Osteoblast (primary cell): ENCODE measurements around the gene PLAGL2. TPM values are rescaled to one million over a fixed set of nuclear protein-coding genes. Genes with fewer than 3 reads are reported as not detected.
A peak's percentile ranks its signal among the peaks of the same experiment; 100 is the strongest.

Experiments
- DNase-seq: peaks from one replicate; pipeline ENCODE4 v3.0.0; 2011; ENCODE audit warnings: low spot score, mixed read lengths; ENCODE audit not compliant: insufficient read length; ENCODE audit errors: missing footprints
- H2AFZ ChIP-seq: 2 replicates; pipeline ENCODE4 v1.6.0; 2011; ENCODE audit warnings: mild to moderate bottlenecking, low read length
- H3K27ac ChIP-seq: 2 replicates; pipeline ENCODE4 v1.5.1; 2011; ENCODE audit warnings: mild to moderate bottlenecking, low read depth, low read length, moderate library complexity
- H3K27me3 ChIP-seq: 2 replicates; pipeline ENCODE4 v1.6.0; 2012; ENCODE audit warnings: mild to moderate bottlenecking, control low read depth, inconsistent platforms, low read length, moderate library complexity; ENCODE audit not compliant: insufficient read depth
- H3K36me3 ChIP-seq: 2 replicates; pipeline ENCODE4 v1.5.1; 2011; ENCODE audit warnings: mild to moderate bottlenecking, low read length, control low read depth, moderate library complexity; ENCODE audit not compliant: insufficient read depth
- H3K4me1 ChIP-seq: 2 replicates; pipeline ENCODE4 v1.5.1; 2011; ENCODE audit warnings: mild to moderate bottlenecking, low read length, control low read depth, moderate library complexity; ENCODE audit not compliant: insufficient read depth
- H3K4me2 ChIP-seq: 2 replicates; pipeline ENCODE4 v1.6.0; 2011; ENCODE audit warnings: mild to moderate bottlenecking, low read length; ENCODE audit not compliant: insufficient read depth
- H3K4me3 ChIP-seq: fragments of 200-600 bp; sonication (generic); 3 replicates; pipeline ENCODE4 v1.5.1; 2012; ENCODE audit warnings: mild to moderate bottlenecking, low read length, inconsistent platforms; ENCODE audit not compliant: insufficient read depth
- H3K79me2 ChIP-seq: 2 replicates; pipeline ENCODE4 v1.6.0; 2012; ENCODE audit warnings: mild to moderate bottlenecking, low read length, control low read depth, inconsistent platforms; ENCODE audit not compliant: insufficient read depth
- H3K9me3 ChIP-seq: 2 replicates; pipeline ENCODE4 v1.5.1; 2011; ENCODE audit warnings: low read depth, low read length, control low read depth
- H4K20me1 ChIP-seq: 2 replicates; pipeline ENCODE4 v1.6.0; 2012; ENCODE audit warnings: mild to moderate bottlenecking, low read length, control low read depth; ENCODE audit not compliant: insufficient read depth
- total RNA-seq: library from RNA; depleted of rRNA; stranded (reverse); fragments of >200 nt; gene quantifications from 2 replicates; pipeline ENCODE4 v1.2.3, GENCODE V29; 2012
- TF ChIP-seq, protein P1 (sequence below): IDR thresholded peaks from 2 replicates; pipeline ENCODE4 v1.5.1; 2011; ENCODE audit warnings: mild to moderate bottlenecking, low read depth, low read length, moderate library complexity; ENCODE audit errors: extremely low read depth

Gene PLAGL2
- total RNA-seq, 1 donor = 2.5 TPM

DNA sequence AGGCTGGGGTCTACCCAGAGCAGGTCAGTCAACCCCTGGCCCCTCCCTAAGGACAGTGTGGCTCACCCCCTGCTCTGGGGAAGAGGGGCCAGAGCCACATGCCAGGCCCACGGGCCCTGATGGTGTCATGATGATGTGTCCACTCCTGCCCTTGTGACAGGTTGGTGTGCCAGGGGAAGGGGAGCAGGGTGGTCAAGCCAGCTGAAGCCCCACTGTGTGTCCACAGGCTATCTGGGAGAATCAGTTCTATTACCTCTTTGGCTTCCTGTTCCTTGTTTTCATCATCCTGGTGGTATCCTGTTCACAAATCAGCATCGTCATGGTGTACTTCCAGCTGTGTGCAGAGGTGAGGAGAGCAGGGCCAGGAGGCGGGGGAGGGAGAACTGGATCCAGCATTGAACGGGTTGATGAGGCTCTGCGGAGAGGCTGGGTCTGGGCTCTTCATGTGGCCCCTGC, 47.7 kb downstream of the PLAGL2 start:
- Histone ChIP-seq H3K36me3 (peaks cover 56% of the 10 kb centered on the region), H3K4me2 (no peak overlapping the region)

DNA sequence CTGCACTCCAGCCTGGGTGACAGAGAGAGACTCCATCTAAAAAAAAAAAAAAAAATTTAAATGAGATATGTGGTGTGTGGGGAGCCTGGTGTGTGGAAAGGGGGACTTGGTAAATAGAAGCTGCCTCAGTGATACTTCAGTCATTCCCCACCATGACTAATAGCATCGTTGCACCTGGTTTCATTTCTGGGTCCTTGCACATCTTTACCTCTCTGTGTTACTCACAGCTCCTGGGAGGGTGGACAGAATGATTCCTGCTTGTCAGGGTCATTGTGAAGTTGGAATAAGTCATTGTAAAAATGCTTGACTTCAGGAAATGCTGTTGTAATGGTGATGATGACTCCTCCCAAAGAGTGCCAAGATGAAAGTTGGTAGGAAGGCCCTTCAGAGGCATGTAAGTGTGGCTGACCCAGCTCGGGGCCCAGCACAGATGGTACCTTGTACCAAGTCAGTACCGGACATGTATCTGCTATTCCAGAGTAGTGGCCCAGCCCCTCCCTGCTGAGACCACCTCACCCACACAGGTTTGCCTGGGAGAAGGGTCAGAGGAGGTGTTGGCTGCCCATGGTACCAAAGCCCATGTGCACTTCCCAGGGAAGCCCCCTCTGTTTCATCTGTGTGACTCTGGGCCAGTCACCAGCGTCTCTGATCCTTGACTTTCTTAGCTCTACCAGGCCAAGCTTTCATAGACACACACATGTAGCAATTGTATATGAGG, 48.4 kb downstream of the PLAGL2 start:
- Histone ChIP-seq H2AFZ (no peak overlapping the region), H3K4me3 (no peak overlapping the region), H3K79me2 (no peaks in the 10 kb centered on the region), H3K27me3 (no peaks in the 10 kb centered on the region), H4K20me1 (peaks cover 15% of the 10 kb centered on the region), H3K4me1 (peaks cover 12% of the 10 kb centered on the region), H3K36me3 (peaks cover 61% of the 10 kb centered on the region), H3K9me3 (no peaks in the 10 kb centered on the region), H3K27ac (no peak overlapping the region), H3K4me2 (no peak overlapping the region)
- DNase-seq = no peak
- TF ChIP-seq, protein P1, sequence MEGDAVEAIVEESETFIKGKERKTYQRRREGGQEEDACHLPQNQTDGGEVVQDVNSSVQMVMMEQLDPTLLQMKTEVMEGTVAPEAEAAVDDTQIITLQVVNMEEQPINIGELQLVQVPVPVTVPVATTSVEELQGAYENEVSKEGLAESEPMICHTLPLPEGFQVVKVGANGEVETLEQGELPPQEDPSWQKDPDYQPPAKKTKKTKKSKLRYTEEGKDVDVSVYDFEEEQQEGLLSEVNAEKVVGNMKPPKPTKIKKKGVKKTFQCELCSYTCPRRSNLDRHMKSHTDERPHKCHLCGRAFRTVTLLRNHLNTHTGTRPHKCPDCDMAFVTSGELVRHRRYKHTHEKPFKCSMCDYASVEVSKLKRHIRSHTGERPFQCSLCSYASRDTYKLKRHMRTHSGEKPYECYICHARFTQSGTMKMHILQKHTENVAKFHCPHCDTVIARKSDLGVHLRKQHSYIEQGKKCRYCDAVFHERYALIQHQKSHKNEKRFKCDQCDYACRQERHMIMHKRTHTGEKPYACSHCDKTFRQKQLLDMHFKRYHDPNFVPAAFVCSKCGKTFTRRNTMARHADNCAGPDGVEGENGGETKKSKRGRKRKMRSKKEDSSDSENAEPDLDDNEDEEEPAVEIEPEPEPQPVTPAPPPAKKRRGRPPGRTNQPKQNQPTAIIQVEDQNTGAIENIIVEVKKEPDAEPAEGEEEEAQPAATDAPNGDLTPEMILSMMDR = no peak

More for the DNA sequence above, 47.7 kb downstream of the PLAGL2 start:
- Histone ChIP-seq H3K4me3 (no peak overlapping the region), H3K4me1 (peaks cover 9% of the 10 kb centered on the region), H3K9me3 (no peaks in the 10 kb centered on the region), H4K20me1 (peaks cover 12% of the 10 kb centered on the region), H3K27me3 (no peaks in the 10 kb centered on the region), H3K27ac (no peak overlapping the region), H3K79me2 (no peaks in the 10 kb centered on the region), H2AFZ (no peak overlapping the region)
- DNase-seq = peak; percentile 26
- TF ChIP-seq, protein P1 = no peak

DNA sequence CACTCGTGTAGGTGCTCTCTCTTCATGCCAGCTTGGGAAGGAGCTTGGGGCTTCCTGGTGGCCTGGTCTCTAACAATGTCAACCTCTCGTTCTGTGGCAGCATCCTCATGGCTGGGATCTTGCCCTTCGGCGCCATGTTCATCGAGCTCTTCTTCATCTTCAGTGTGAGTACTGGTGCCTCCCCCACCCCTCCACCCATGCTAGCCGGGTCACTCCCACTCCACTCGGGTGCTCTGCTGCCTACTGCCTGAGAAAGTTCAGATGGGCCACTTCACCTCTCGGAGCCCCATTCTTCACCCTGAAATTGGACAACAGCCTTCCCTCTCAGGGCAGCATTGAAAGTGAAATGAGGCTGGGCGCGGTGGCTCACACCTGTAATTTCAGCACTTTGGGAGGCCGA, 49.2 kb downstream of the PLAGL2 start:
- Histone ChIP-seq H3K27me3 (no peaks in the 10 kb centered on the region), H3K36me3 (peaks cover 68% of the 10 kb centered on the region), H2AFZ (no peak overlapping the region), H4K20me1 (peaks cover 18% of the 10 kb centered on the region), H3K4me1 (peaks cover 12% of the 10 kb centered on the region), H3K9me3 (no peaks in the 10 kb centered on the region), H3K4me2 (no peak overlapping the region), H3K27ac (no peak overlapping the region), H3K79me2 (no peaks in the 10 kb centered on the region), H3K4me3 (no peak overlapping the region)
- TF ChIP-seq, protein P1 = no peak
- DNase-seq = no peak

DNA sequence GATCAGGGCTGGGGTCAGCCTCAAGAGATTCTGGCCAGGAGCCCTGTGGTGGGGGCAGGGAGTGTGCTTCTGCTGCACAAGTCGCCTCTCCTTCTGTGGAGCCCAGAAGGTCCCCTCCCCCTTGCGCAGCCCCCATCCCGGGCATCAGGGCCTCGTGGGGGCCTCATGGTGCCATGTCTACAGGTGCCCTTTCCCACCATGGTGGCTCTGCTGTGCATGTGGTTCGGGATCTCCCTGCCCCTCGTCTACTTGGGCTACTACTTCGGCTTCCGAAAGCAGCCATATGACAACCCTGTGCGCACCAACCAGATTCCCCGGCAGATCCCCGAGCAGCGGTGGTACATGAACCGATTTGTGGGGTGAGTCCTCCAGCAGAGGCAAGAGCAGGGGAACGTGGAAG, 49.9 kb downstream of the PLAGL2 start:
- peaks cover 18% of the 10 kb centered on the region for H4K20me1 ChIP-seq
- no peak overlapping the region for H3K4me2 ChIP-seq
- peaks cover 12% of the 10 kb centered on the region for H3K4me1 ChIP-seq
- DNase-seq = peak; percentile 14
- no peaks in the 10 kb centered on the region for H3K9me3 ChIP-seq
- peaks cover 69% of the 10 kb centered on the region for H3K36me3 ChIP-seq
- H3K27me3 ChIP-seq = no peaks in the 10 kb centered on the region
- TF ChIP-seq, protein P1 = no peak
- no peaks in the 10 kb centered on the region for H3K79me2 ChIP-seq
- H3K27ac ChIP-seq = no peak overlapping the region
- no peak overlapping the region for H2AFZ ChIP-seq
- no peak overlapping the region for H3K4me3 ChIP-seq
